Skeletal muscle tissue (tissue), 4 donors: ENCODE measurements around the gene FAM20B. TPM values are rescaled to one million over a fixed set of nuclear protein-coding genes. Genes with fewer than 3 reads are reported as not detected.
A peak's percentile ranks its signal among the peaks of the same experiment; 100 is the strongest.
"Not testable (repeated sequence)": the region's sequence is repeated elsewhere in the genome, so short reads cannot be mapped to it uniquely, and the experiment has no call there.

Experiments used
- H3K27ac ChIP-seq: one replicate; pipeline ENCODE4 v1.7.0; 2013; ENCODE audit warnings: mild to moderate bottlenecking, low read depth, low read length, inconsistent platforms
- H3K27me3 ChIP-seq, 3 donors: one replicate each; pipeline ENCODE4 v1.7.0; 2013; ENCODE audit warnings: low read length in 3 of 3; ENCODE audit not compliant: control insufficient read depth in 3 of 3, insufficient read depth in 3 of 3
- H3K36me3 ChIP-seq, 3 donors: one replicate each; pipeline ENCODE4 v1.7.0; 2013; ENCODE audit warnings: low read length in 3 of 3; ENCODE audit not compliant: control insufficient read depth in 3 of 3, insufficient read depth in 3 of 3
- H3K4me1 ChIP-seq, 3 donors: one replicate each; pipeline ENCODE4 v1.7.0; 2013; ENCODE audit warnings: low read length in 3 of 3, mild to moderate bottlenecking in 3 of 3; ENCODE audit not compliant: control insufficient read depth in 3 of 3, insufficient read depth in 3 of 3
- H3K4me3 ChIP-seq, 3 donors: one replicate each; pipeline ENCODE4 v1.7.0; 2013; ENCODE audit warnings: low read length in 3 of 3
- H3K9ac ChIP-seq, 3 donors: one replicate each; pipeline ENCODE4 v1.7.0; 2013; ENCODE audit warnings: low read length in 3 of 3, mild to moderate bottlenecking in 3 of 3, moderate library complexity in 2 of 3, low read depth in 1 of 3
- H3K9me3 ChIP-seq, 3 donors: one replicate each; pipeline ENCODE4 v1.7.0; 2013; ENCODE audit warnings: low read length in 3 of 3; ENCODE audit not compliant: control insufficient read depth in 3 of 3
- total RNA-seq: library from RNA; depleted of rRNA; stranded (reverse); fragments of >200 nt; gene quantifications from one replicate; pipeline ENCODE4 v1.2.3, GENCODE V29; 2014
- donor health status: Osteomylitis.

FAM20B gene
- total RNA-seq, 1 donor from 2014 or later, result 26.6 TPM

DNA sequence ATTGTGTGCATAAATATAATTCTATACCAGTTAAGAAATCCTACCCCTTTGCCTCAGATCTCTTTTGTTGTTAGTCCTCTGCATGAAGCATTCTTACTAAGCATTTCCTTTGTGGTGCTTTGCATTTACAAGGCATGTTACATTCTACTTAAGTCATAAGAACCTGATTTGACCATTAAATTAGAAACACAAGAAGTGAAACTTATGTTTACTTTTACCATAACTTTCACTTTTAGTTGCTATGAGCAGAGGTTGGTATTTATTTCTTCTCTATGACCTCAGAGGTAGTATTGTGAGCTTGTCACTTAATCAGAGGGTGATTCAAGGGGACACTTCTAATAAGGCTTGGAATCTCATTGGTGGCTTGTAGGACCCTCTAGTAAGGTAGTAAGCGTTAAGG, 9.0 kb downstream of the FAM20B start:
- Histone ChIP-seq H3K9me3 (no peaks in the 10 kb centered on the region), H3K36me3 (no peaks in the 10 kb centered on the region), H3K27ac (no peak overlapping the region), H3K4me3 (no peak overlapping the region), H3K27me3 (no peaks in the 10 kb centered on the region), H3K4me1 (peaks cover 33 to 48% (median 37%) of the 10 kb centered on the region in 3 donors), H3K9ac (no peak overlapping the region)

DNA sequence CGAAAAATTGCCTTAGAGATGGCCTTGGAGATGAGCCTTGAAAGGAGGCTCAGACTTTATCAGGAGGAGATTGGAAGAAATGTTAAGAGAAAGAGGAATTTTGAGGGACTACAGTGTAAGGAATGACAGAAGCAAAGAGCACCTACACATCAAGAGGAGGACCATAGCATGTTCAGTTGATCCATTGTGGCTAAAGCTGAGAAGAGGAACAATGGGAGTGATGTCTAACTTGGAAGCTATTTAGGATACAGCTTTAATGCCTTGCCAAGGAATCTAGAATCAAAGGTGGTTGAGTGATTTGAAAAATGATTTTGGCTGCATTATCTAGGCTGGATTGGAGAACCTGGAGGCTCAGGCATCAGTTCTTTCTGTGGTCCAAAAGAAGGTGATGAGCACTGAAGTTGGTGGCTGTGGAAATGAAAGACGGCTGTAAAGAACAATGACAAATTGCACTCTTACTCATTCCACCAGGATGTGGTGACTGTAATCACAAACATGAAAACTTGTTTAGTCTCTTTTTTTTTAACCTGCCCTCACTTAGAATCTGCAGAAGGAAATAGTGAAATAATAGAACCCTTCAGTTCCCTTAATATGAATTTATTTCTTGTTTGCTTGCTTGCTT, 11.3 kb downstream of the FAM20B start:
- Histone ChIP-seq H3K4me3 (no peak overlapping the region), H3K27ac (no peak overlapping the region), H3K36me3 (no peaks in the 10 kb centered on the region), H3K9ac (no peak overlapping the region), H3K27me3 (no peaks in the 10 kb centered on the region), H3K9me3 (no peaks in the 10 kb centered on the region), H3K4me1 (peaks cover 21 to 33% (median 29%) of the 10 kb centered on the region in 3 donors)

DNA sequence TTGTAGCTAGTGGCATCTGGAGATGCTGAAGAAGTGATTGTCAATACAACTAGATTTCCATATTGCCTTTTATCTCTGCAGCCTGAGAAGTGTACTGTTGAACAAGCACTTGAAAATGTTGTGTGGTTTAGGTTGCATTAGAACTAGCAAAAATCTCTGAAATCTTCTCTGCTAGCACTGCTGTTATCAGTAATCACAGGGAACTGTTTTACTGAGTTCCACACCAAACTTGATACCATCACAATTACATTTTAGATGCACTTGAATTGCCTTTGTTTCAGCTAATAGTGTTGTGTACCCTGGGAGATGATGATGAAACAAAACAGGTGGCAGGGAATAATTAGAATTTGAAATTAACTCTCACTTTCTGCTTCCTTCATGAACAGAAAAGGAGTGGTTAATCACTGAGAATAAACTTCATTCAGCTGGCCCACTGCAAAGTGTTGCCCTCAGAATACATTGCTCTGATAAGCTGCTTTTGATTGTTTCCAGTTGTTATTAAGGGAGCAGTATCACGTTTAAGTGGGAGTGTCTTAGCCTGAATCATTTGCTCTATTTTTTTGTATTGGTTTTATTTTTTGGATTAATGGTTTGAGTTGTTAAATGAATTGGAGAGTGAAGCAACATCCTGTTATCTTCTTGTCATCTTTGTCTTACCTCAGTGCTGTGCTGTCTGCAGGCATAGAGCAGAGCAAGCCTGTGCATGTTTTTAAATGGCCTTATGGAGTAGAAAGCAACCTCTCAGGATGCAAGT, 13.0 kb downstream of the FAM20B start:
- Histone ChIP-seq H3K9me3 (no peaks in the 10 kb centered on the region), H3K4me1 (peaks cover 11 to 26% (median 19%) of the 10 kb centered on the region in 3 donors), H3K36me3 (no peaks in the 10 kb centered on the region), H3K27me3 (no peaks in the 10 kb centered on the region), H3K4me3 (no peak overlapping the region), H3K9ac (no peak overlapping the region), H3K27ac (no peak overlapping the region)

DNA sequence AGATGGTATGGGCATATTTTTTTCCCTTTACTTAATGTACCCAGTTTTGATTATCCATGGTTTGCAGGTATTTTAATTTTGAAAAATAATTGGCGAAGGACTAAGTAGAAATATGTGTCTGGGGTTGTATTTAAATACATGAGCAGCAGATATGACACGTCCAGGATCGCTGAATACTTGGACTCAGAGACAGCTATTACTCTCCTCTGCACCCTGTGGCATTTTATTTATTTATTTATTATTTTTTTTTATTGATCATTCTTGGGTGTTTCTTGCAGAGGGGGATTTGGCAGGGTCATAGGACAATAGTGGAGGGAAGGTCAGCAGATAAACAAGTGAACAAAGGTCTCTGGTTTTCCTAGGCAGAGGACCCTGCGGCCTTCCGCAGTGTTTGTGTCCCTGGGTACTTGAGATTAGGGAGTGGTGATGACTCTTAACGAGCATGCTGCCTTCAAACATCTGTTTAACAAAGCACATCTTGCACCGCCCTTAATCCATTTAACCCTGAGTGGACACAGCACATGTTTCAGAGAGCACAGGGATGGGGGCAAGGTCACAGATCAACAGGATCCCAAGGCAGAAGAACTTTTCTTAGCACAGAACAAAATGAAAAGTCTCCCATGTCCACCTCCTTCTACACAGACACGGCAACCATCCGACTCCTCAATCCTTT, 13.9 kb downstream of the FAM20B start:
- not testable (repeated sequence) for H3K27me3 ChIP-seq, H3K9me3 ChIP-seq, H3K36me3 ChIP-seq, H3K27ac ChIP-seq, H3K9ac ChIP-seq, H3K4me3 ChIP-seq
- H3K4me1 ChIP-seq, result peaks cover 5 to 17% (median 12%) of the 10 kb centered on the region in 3 donors

DNA sequence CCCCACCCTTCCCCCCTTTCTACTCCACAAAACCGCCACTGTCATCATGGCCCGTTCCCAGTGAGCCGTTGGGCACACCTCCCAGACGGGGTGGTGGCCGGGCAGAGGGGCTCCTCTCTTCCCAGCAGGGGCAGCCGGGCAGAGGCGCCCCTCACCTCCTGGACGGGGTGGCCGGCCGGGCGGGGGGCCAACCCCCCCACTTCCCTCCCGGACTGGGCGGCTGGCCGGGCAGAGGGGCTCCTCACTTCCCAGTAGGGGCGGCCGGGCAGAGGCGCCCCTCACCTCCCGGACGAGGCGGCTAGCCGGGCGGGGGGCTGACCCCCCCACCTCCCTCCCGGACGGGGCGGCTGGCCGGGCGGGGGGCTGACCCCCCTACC, 14.5 kb downstream of the FAM20B start:
- H3K4me3 ChIP-seq, H3K9me3 ChIP-seq, H3K36me3 ChIP-seq, H3K9ac ChIP-seq, H3K27me3 ChIP-seq, H3K27ac ChIP-seq: not testable (repeated sequence)
- H3K4me1 ChIP-seq, result peaks cover 5 to 12% (median 7%) of the 10 kb centered on the region in 3 donors

DNA sequence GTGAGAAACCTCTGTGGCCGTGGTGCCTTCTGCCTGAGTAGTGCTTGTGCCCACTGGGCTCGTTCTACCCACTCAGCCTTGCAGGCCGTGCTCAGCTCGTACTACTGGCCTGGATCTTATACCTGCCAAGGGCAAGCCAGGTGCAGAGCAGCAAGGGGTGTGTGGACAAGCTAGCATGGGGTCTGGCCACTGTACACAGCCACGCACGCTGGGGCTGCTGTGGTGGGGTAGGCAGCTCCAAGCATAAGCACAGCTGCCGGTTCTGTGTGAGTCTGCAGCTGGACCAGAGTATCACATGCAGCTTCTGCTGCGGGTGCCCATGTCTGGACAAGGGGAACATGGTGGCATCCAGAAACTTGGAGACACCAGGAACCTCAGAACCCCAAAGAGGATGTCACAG, 16.4 kb downstream of the FAM20B start:
- H3K9ac ChIP-seq, result peak overlapping the region in 1 of 3 donors; percentile 3
- no peak overlapping the region for H3K4me3 ChIP-seq
- peaks cover 3 to 5% (median 4%) of the 10 kb centered on the region in 3 donors for H3K4me1 ChIP-seq
- H3K36me3 ChIP-seq, result no peaks in the 10 kb centered on the region
- H3K9me3 ChIP-seq, result no peaks in the 10 kb centered on the region
- H3K27me3 ChIP-seq, result no peaks in the 10 kb centered on the region
- no peak overlapping the region for H3K27ac ChIP-seq

DNA sequence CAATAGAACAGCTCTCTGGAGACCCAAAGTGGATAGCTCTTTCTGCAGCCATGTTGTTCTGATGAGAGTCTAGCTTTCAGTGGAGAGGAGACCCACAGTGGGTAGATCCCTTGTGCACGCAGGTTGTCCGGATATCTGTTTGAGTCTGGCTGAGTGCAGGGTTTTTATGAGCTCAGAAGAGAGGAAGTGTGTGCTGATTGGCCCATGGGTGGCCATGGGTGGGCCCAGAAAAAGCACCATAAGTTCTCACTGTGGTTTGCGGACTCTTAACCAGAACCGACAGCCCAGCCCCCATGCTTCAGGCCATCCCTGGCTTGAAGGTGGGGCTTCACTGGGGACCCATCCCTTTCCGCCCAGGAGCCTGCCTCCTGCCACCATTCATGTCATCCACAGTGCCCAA, 17.0 kb downstream of the FAM20B start:
- H3K27me3 ChIP-seq, result no peaks in the 10 kb centered on the region
- H3K9me3 ChIP-seq, result no peaks in the 10 kb centered on the region
- no peak overlapping the region for H3K27ac ChIP-seq
- H3K36me3 ChIP-seq, result no peaks in the 10 kb centered on the region
- no peak overlapping the region for H3K9ac ChIP-seq
- H3K4me3 ChIP-seq, result no peak overlapping the region
- H3K4me1 ChIP-seq, result peaks cover 5 to 10% (median 6%) of the 10 kb centered on the region in 3 donors

DNA sequence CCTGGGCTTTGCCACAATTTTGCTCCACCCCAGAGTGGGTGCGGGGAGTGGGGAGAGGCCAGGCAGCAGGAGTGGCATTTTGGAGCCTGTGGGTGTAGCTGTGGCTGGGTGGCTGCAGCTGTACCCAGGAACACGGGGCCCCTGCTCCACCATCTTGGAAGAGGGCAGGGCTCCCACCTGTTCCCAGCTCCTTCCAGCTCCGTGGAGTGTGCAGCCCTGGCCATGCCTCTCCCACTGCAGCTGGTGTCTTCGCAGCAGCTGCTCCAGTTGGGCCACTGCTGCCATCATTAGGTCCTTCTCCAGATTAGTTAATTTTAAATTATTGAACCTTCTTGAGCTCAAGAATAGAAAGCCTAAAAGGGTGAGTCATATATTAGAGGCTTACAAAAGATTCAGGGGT, 17.6 kb downstream of the FAM20B start:
- Histone ChIP-seq H3K9ac (no peak overlapping the region), H3K4me1 (peaks cover 4 to 12% (median 10%) of the 10 kb centered on the region in 3 donors), H3K27ac (no peak overlapping the region), H3K36me3 (no peaks in the 10 kb centered on the region), H3K9me3 (no peaks in the 10 kb centered on the region), H3K4me3 (no peak overlapping the region), H3K27me3 (no peaks in the 10 kb centered on the region)

DNA sequence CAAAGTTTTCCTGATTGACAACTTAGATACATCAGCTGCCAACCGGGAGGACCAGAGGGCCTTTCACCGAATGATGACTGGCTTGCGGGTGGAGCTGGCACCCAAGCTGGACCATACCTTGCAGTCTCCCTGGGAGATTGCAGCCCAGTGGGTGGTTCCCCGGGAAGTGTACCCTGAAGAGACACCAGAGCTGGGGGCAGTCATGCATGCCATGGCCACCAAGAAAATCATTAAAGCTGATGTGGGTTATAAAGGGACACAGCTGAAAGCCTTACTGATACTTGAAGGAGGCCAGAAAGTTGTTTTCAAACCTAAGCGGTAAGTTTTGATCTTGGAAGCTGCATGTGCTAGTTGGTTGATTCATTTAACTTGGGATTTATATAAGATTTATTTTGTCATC, 18.2 kb downstream of the FAM20B start:
- Histone ChIP-seq H3K9me3 (no peaks in the 10 kb centered on the region), H3K36me3 (no peaks in the 10 kb centered on the region), H3K27me3 (no peaks in the 10 kb centered on the region), H3K9ac (no peak overlapping the region), H3K4me1 (peaks cover 0 to 10% (median 8%) of the 10 kb centered on the region in 3 donors), H3K4me3 (no peak overlapping the region), H3K27ac (no peak overlapping the region)
